HUES64 (cell line): Measurements from ENCODE around the gene GOPC.

Experiments
- H3K27ac ChIP-seq: 2 replicates; pipeline ENCODE4 v1.7.0; 2013; ENCODE audit warnings: low read depth, low read length, inconsistent platforms
- H3K27me3 ChIP-seq: 2 replicates; pipeline ENCODE4 v1.6.1; 2013; ENCODE audit warnings: mild to moderate bottlenecking, low read length; ENCODE audit not compliant: insufficient read depth
- H3K36me3 ChIP-seq: 2 replicates; pipeline ENCODE4 v1.6.1; 2013; ENCODE audit warnings: mild to moderate bottlenecking, low read length; ENCODE audit not compliant: insufficient read depth
- H3K4me1 ChIP-seq: 2 replicates; pipeline ENCODE4 v1.6.1; 2013; ENCODE audit warnings: mild to moderate bottlenecking, low read length, moderate library complexity; ENCODE audit not compliant: insufficient read depth
- H3K4me3 ChIP-seq: 2 replicates; pipeline ENCODE4 v1.5.1; 2013; ENCODE audit warnings: mild to moderate bottlenecking, low read length, moderate library complexity
- H3K9ac ChIP-seq: 2 replicates; pipeline ENCODE4 v1.6.1; 2013; ENCODE audit warnings: mild to moderate bottlenecking, low read depth, low read length
- H3K9me3 ChIP-seq: 2 replicates; pipeline ENCODE4 v1.6.1; 2013; ENCODE audit warnings: low read depth, low read length; ENCODE audit not compliant: insufficient read depth
- WGBS: fragments of 150-250, 120-280 bp; methylation state at CpG from one replicate; pipeline ENCODE4 v1.1.7; 2013; ENCODE audit warnings: missing lambda C conversion rate; 5-methylcytosine and 5-hydroxymethylcytosine counted together

The GOPC gene

DNA sequence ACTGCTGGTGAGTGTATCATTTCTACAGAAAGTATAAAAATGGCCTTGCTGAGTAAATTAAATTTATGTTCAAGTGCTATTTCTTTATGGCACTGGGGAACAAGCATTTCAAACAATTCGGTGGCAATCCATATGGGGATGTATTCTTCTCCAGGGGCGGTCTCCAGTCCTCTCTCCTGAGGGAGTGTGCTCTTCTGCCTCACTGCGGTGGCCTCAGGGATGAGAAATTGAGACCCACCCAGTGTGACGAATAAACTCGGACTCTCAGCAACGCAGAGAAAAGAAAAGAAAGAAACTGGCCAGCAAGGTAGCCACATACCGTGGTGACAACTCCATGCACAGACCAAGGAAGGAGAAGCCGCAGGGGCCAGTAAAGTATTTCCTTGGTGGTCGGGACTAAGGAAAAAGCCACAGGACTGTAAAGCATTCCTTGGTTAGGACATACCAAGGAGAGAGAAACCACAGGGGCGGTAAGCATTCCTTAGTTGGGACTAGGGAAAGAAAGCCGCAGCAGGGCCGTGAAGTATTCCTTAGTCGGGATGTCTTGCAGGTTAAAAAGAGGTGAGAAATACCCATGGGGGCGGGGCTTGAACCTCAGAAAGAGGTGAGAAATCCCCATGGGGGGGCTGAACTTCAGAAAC, 13.6 kb upstream of the GOPC start:
- WGBS, result 77% methylated on average over 14 of the region's 14 CpGs
- H3K9ac ChIP-seq, result no peak overlapping the region
- H3K4me3 ChIP-seq, result no peak overlapping the region
- H3K27me3 ChIP-seq, result no peaks in the 10 kb centered on the region
- peaks cover 48% of the 10 kb centered on the region for H3K4me1 ChIP-seq
- peak overlapping the region; percentile 15; the same call in 1 of the 2 replicates for H3K27ac ChIP-seq
- no peaks in the 10 kb centered on the region for H3K36me3 ChIP-seq
- H3K9me3 ChIP-seq, result no peaks in the 10 kb centered on the region

DNA sequence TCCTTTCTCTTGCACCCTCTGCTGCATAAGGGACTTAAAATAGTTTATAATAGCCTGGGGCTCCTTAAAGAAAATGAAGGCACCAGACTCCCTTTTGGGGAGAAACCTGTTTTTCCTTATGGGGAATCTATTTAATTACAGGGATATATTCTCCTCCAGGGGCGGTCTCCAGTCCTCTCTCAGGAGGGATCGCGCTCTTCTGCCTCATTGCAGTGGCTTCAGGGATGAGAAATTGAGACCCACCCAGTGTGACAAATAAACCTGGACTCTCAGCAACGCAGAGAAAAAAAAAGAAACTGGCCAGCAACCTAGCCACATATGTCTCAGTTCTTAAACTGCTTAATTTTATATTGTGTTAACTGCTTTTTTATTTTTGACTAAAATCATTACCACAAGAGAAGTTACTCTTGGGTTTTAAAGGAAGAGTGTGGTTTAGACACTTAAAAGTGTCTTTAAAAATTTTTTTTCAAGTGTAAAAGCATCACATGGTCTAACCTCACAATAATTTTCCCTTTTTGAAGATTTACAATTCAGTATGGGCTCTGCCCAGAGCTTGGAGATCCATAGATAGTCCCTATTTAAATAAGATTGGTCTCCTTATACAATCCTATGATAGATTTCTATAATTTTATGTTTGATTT, 11.7 kb upstream of the GOPC start:
- peak overlapping the region; percentile 63 for H3K27ac ChIP-seq
- no peaks in the 10 kb centered on the region for H3K36me3 ChIP-seq
- no peaks in the 10 kb centered on the region for H3K27me3 ChIP-seq
- H3K4me3 ChIP-seq, result peak overlapping the region; percentile 26; the same call in 1 of the 2 replicates
- peak overlapping the region; percentile 29; the same call in 1 of the 2 replicates for H3K9ac ChIP-seq
- WGBS, result 21% methylated on average over 4 of the region's 4 CpGs
- H3K4me1 ChIP-seq, result peaks cover 48% of the 10 kb centered on the region
- H3K9me3 ChIP-seq, result no peaks in the 10 kb centered on the region

DNA sequence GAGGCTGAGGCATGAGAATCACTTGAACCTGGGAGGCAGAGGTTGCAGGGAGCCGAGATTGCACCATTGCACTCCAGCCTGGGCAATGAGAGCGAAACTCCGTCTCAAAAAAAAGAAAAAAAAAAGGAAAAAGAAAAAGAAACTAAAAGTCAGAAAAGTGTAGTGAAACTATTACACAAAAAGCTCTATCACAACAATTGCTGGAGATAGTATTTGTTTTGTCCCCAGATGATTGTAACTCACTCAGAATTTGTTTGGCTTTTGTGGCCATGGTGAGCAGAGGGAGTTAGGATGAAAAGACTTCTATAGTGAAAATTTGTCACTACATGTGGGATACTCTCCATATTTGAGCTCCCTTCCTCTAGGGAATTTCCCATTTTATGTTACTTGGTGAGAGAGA, 5.2 kb upstream of the GOPC start:
- H3K4me3 ChIP-seq, result no peak overlapping the region
- H3K9me3 ChIP-seq, result no peaks in the 10 kb centered on the region
- WGBS, result 95% methylated on average over 3 of the region's 3 CpGs
- no peaks in the 10 kb centered on the region for H3K27me3 ChIP-seq
- no peak overlapping the region for H3K9ac ChIP-seq
- H3K27ac ChIP-seq, result no peak overlapping the region
- no peaks in the 10 kb centered on the region for H3K36me3 ChIP-seq
- peaks cover 15% of the 10 kb centered on the region for H3K4me1 ChIP-seq

DNA sequence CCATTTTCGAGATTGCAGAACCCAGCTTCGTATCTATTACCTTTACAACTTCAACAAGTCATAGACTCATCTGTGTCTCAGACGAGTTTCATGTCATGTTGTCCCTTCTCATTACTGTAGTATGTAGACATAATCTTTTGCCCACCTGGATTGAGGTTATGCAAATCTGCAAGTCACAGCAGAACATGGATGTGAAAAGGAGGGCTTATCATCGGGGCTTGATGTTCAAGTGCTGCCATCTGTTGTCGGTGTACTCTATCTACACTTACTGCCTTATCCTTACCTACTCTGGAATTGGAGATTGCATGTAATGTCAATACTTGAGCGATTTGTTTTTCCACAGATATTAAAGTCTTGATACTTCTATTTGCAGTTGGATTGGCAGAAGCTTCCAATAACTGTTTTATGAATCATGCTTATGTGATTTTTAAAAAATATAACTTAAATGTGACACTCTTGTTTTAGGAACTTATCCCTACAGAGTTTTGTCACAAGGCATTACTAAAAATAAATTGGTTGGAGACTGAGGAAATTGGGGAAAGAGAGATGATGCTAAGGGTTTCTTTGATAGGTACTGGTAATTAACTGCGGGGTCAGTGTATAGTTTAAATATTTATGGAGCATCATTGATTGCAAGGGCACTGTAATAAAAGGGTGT, 3.0 kb upstream of the GOPC start:
- H3K4me3 ChIP-seq, result no peak overlapping the region
- no peaks in the 10 kb centered on the region for H3K27me3 ChIP-seq
- H3K9me3 ChIP-seq, result no peaks in the 10 kb centered on the region
- H3K27ac ChIP-seq, result no peak overlapping the region
- H3K9ac ChIP-seq, result no peak overlapping the region
- peaks cover 5% of the 10 kb centered on the region; the same call in 1 of the 2 replicates for H3K4me1 ChIP-seq
- 0 out of 2 replicates have a peak, but pooled peaks cover 3% of the 10 kb centered on the region for H3K36me3 ChIP-seq
- 44% methylated on average over 7 of the region's 7 CpGs for WGBS

DNA sequence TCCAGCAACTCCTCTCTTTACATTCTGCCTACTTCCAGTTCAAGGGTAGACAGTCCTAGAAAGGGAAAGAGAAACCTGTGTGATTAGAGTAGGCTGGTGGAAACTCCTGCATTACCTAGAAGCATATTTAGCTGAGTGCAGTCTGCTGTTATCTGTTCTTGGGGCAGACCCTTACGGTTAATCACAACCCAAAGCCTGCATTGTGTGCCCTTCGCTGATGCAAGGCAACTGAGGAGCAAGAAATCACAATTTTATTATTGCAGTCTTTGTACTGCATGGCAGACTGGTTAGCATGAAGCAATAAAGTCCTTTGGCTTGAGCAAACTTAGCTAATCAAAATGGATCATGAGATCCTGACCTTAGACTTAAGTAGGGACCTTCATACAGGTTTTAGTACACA, 1.5 kb upstream of the GOPC start:
- Histone ChIP-seq H3K4me3 (no peak overlapping the region), H3K27ac (no peak overlapping the region), H3K27me3 (no peaks in the 10 kb centered on the region), H3K36me3 (peaks cover 15% of the 10 kb centered on the region; the same call in 1 of the 2 replicates), H3K9ac (no peak overlapping the region), H3K4me1 (peaks cover 5% of the 10 kb centered on the region; the same call in 1 of the 2 replicates), H3K9me3 (no peaks in the 10 kb centered on the region)
- WGBS, result 90% methylated on average over 2 of the region's 2 CpGs

DNA sequence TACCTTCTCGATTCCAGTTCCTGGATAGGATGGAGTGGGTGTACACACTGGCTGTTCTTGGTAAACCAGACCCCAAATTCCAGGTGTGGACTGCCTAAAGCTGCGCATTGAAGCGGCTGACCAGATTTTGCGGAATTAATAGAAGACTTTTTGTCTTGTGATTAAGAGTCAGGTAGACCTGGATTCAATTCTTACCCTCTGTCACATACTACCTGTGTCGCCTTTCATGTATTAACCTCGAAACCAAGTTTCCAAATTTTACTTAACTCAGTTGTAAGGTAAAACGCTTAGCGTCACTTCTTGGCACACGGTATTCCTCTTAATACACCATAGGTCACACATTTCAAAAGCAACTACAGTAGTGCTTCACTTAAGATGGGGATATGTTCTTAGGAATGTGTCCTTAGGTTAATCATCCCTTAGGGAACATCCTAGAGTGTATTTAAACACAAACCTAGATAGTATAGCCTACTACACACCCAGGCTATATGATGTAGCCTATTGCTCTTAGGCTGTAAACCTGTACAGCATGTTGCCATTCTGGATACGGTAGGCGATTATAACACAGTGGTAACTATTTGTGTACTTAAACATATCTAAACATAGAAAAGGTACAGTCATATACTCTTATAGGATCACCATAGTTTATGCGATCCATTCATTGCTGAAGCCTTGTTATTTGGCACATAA, 733 bp upstream of the GOPC start:
- H3K9ac ChIP-seq, result peak overlapping the region; percentile 90
- peaks cover 23% of the 10 kb centered on the region for H3K36me3 ChIP-seq
- peaks cover 5% of the 10 kb centered on the region; the same call in 1 of the 2 replicates for H3K4me1 ChIP-seq
- H3K27ac ChIP-seq, result peak overlapping the region; percentile 82
- 79% methylated on average over 11 of the region's 12 CpGs for WGBS
- no peaks in the 10 kb centered on the region for H3K27me3 ChIP-seq
- H3K4me3 ChIP-seq, result peak overlapping the region; percentile 84
- peaks cover under 1% of the 10 kb centered on the region; the same call in 1 of the 2 replicates for H3K9me3 ChIP-seq

DNA sequence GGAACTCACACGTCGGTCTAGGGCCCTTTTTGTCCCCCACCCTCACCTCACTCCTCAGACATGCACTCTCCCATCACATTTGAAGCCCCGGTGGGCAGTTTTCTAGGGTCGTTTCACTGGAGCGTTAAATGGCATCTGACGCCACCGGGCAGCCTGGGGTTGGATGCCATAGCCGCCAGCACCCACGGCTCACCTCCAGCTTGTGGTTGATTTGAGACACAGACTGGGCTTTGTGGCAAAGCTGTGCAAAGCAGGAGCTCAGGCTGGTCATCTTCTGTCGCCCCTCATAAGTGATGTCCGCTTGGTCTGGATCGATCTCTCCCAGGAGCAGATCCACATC, 530 bp downstream of the GOPC start:
- peaks cover 35% of the 10 kb centered on the region for H3K36me3 ChIP-seq
- peak overlapping the region; percentile 74 for H3K9ac ChIP-seq
- no peaks in the 10 kb centered on the region for H3K27me3 ChIP-seq
- H3K9me3 ChIP-seq, result peaks cover 8% of the 10 kb centered on the region; the same call in 1 of the 2 replicates
- peaks cover 5% of the 10 kb centered on the region; the same call in 1 of the 2 replicates for H3K4me1 ChIP-seq
- 2% methylated on average over 12 of the region's 12 CpGs for WGBS
- peak overlapping the region; percentile 84 for H3K4me3 ChIP-seq
- peak overlapping the region; percentile 76; the same call in 1 of the 2 replicates for H3K27ac ChIP-seq

DNA sequence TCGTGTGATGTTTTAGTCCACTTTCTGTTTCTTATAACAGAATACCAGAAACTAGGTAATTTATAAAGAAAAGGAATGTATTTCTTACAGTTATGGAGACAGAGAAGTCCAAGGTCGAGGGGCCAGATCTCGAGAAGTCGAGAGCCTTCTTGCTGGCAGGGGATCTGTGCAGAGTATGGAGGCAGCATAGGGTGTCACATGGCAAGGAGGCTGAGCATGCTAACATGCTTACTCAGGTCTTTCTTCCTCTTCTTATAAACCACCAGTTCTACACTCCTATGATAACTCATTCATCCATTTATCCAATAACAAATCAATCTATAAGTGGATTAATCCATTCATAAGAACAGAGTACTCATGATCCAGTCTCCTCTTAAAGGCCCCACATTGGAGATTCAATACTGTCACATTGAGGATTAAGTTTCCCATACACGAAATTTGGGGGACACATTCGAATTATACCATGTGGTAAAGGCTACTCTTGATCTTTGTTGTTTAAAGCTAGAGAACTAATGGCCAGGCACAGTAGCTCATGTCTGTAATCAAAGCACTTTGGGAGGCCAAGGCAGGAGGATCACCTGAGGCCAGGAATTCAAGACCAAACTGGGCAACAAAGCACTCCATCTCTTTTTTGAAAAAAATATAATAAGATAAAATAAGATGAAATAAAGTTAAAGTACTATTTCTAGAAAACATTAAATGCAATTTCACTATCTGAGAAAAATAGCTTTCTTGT, 2.1 kb downstream of the GOPC start:
- Histone ChIP-seq H3K9me3 (peaks cover 8% of the 10 kb centered on the region; the same call in 1 of the 2 replicates), H3K4me3 (peak overlapping the region; percentile 84; the same call in 1 of the 2 replicates), H3K27me3 (no peaks in the 10 kb centered on the region), H3K27ac (no peak overlapping the region), H3K36me3 (peaks cover 36% of the 10 kb centered on the region), H3K9ac (no peak overlapping the region), H3K4me1 (peaks cover 5% of the 10 kb centered on the region; the same call in 1 of the 2 replicates)
- 84% methylated on average over 6 of the region's 6 CpGs for WGBS

DNA sequence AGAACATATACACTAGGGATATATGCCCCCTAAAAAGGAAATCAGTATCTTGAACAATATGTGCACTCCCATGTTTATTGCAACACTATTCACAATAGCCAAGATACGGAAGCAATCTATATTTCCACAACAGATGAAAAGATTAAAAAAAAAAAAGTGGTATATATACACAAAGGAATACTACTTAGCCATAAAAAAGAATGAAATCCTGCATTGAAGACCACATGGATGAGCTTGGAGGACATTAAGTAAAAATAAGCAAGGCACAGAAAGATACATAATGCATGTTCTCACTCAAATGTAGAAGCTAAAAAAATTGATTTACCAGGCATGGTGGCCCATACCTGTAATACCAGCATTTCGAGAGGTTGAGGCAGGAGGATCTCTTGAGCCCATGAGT, 4.6 kb downstream of the GOPC start:
- H3K27me3 ChIP-seq, result no peaks in the 10 kb centered on the region
- no peak overlapping the region for H3K27ac ChIP-seq
- no peak overlapping the region for H3K4me3 ChIP-seq
- WGBS, result 100% methylated on average over 1 of the region's 2 CpGs
- H3K9me3 ChIP-seq, result peaks cover 8% of the 10 kb centered on the region; the same call in 1 of the 2 replicates
- no peak overlapping the region for H3K9ac ChIP-seq
- peaks cover 5% of the 10 kb centered on the region; the same call in 1 of the 2 replicates for H3K4me1 ChIP-seq
- H3K36me3 ChIP-seq, result peaks cover 36% of the 10 kb centered on the region

DNA sequence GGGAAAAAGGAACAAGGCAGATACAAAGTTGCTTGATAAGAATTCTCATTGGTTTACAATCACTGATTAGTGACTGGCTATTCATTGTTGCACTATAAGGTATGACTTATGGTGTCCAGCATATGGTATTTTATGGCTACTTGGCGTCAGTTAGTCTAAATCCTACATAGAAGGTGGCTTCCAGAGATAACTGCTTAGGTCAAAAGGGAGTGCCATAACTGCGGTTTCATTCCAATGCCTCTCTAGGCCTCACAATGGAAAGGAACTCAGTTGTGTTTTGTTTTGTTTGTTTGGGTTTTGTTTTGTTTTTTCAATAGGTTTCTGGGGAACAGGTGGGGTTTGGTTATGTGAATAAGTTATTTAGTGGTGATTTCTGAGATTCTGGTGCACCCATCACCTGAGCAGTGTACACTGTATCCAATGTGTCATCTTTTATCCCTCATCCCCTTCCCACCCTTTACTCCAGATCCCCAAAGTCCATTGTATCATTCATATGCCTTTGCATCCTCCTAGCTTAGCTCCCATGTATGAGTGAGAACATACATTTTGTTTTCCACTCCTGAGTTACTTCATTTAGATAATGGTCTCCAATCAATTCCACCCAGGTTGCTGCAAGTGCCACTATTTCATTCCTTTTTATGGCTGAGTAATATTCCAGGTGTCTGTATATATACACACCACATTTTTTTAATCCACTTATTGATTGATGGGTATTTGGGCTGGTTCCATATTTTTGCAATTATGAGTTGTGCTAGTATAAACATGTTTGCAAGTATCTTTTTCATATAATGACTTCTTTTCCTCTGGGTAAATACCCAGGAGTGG, 7.0 kb downstream of the GOPC start:
- H3K27ac ChIP-seq, result no peak overlapping the region
- no peaks in the 10 kb centered on the region for H3K27me3 ChIP-seq
- H3K9ac ChIP-seq, result no peak overlapping the region
- WGBS, result 95% methylated on average over 2 of the region's 2 CpGs
- H3K4me1 ChIP-seq, result no peaks in the 10 kb centered on the region
- H3K4me3 ChIP-seq, result no peak overlapping the region
- peaks cover 8% of the 10 kb centered on the region; the same call in 1 of the 2 replicates for H3K9me3 ChIP-seq
- peaks cover 37% of the 10 kb centered on the region for H3K36me3 ChIP-seq
